Measurements from ENCODE around the gene RNU5B-1.

DNA sequence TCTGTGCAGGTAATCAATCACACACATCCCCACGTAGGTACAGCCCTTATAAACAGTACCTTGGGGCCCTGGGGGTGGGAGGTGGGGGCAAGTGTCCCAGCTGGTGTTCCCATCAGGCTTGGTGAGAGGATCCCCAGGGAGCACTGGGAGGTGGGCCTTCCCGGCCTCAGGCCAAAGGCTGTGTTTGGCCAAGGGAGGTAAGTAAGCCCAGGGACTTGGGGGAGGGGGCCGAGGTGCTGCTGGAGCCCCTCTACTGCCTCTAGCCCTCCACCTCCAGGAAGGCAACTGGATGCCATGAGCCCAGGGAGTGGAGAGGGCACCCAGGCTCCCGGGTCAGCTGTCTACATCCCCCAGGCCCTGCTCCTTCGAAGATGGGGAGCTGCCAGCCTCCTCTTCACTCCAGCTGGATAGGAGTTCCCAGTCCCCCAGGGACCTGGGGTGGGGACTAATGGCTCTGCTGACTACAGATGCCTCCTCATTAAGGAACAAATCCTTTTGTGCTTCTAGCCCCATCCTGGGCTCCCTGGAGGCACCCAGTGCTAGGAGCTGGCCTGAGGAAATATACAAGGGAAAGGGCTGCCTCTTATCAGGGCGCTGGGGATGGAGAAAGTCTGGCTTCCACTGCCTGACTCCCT lies 33.1 kb downstream of the RNU5B-1 start:
- TF ChIP-seq, protein P1, sequence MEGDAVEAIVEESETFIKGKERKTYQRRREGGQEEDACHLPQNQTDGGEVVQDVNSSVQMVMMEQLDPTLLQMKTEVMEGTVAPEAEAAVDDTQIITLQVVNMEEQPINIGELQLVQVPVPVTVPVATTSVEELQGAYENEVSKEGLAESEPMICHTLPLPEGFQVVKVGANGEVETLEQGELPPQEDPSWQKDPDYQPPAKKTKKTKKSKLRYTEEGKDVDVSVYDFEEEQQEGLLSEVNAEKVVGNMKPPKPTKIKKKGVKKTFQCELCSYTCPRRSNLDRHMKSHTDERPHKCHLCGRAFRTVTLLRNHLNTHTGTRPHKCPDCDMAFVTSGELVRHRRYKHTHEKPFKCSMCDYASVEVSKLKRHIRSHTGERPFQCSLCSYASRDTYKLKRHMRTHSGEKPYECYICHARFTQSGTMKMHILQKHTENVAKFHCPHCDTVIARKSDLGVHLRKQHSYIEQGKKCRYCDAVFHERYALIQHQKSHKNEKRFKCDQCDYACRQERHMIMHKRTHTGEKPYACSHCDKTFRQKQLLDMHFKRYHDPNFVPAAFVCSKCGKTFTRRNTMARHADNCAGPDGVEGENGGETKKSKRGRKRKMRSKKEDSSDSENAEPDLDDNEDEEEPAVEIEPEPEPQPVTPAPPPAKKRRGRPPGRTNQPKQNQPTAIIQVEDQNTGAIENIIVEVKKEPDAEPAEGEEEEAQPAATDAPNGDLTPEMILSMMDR (IDR thresholded peaks at IDR 0.05; ENCODE audit: poor library complexity, severe bottlenecking) = no peak
- TF ChIP-seq RAD21 (conservative IDR thresholded peaks at IDR 0.05) (no peak), SMC3 (conservative IDR thresholded peaks at IDR 0.05; ENCODE audit: poor library complexity) (no peak), EP300 (conservative IDR thresholded peaks at IDR 0.05; ENCODE audit: poor library complexity, severe bottlenecking) (no peak)
